Measurements from ENCODE around the gene TMEM69.
"Not testable (repeated sequence)": the region's sequence is repeated elsewhere in the genome, so short reads cannot be mapped to it uniquely, and the experiment has no call there.

The TMEM69 gene

GRCh38 chr1:45678489-45678888 lies 9.5 kb upstream of the TMEM69 start:
- DNase-seq (ENCODE audit: low read depth in 2 of 2): no peak

GRCh38 chr1:45679123-45679522 lies 8.9 kb upstream of the TMEM69 start:
- DNase-seq (ENCODE audit: low read depth in 2 of 2): no peak

- no peak for DNase-seq (ENCODE audit: low read depth in 2 of 2)
Measured at GRCh38 chr1:45682942-45683341, 5.0 kb upstream of the TMEM69 start.

- no peak for DNase-seq (ENCODE audit: low read depth in 2 of 2)
Measured at GRCh38 chr1:45684402-45684801, 3.6 kb upstream of the TMEM69 start.

- no peak for DNase-seq (ENCODE audit: low read depth in 2 of 2)
Measured at GRCh38 chr1:45685308-45686014, 2.5 kb upstream of the TMEM69 start.

- DNase-seq (ENCODE audit: low read depth in 2 of 2): peak; percentile 27 to 29
Measured at GRCh38 chr1:45686015-45686287, 2.0 kb upstream of the TMEM69 start.

GRCh38 chr1:45686288-45687013 lies 1.5 kb upstream of the TMEM69 start, which contains the start of gene GPBP1L1:
TSS of gene GPBP1L1 (minus strand) at chr1:45686533. CDS start at chr1:45659087, 27,446 bp downstream.
- peak; percentile 94 to 96 for DNase-seq (ENCODE audit: low read depth in 2 of 2)

GRCh38 chr1:45687014-45687753 lies 797 bp upstream of the TMEM69 start:
- peak; percentile 86 to 94 for DNase-seq (ENCODE audit: low read depth in 2 of 2)

GRCh38 chr1:45693811-45694210 lies 5.8 kb downstream of the TMEM69 start:
- DNase-seq (ENCODE audit: low read depth in 2 of 2): not testable (repeated sequence)

GRCh38 chr1:45694823-45695222 lies 6.8 kb downstream of the TMEM69 start:
- no peak for DNase-seq (ENCODE audit: low read depth in 2 of 2)

GRCh38 chr1:45704637-45705036 lies 16.7 kb downstream of the TMEM69 start:
- no peak for DNase-seq (ENCODE audit: low read depth in 2 of 2)

- DNase-seq (ENCODE audit: low read depth in 2 of 2): no peak
Measured at GRCh38 chr1:45713711-45714110, 25.7 kb downstream of the TMEM69 start.

GRCh38 chr1:45716700-45717099 lies 28.7 kb downstream of the TMEM69 start:
- DNase-seq (ENCODE audit: low read depth in 2 of 2): no peak

- not testable (repeated sequence) for DNase-seq (ENCODE audit: low read depth in 2 of 2)
Measured at GRCh38 chr1:45717386-45717785, 29.4 kb downstream of the TMEM69 start.

GRCh38 chr1:45718289-45718688 lies 30.3 kb downstream of the TMEM69 start:
- DNase-seq (ENCODE audit: low read depth in 2 of 2): no peak

- no peak for DNase-seq (ENCODE audit: low read depth in 2 of 2)
Measured at GRCh38 chr1:45721207-45721606, 33.2 kb downstream of the TMEM69 start.

GRCh38 chr1:45722809-45723208 lies 34.8 kb downstream of the TMEM69 start:
- no peak for DNase-seq (ENCODE audit: low read depth in 2 of 2)

GRCh38 chr1:45723248-45723930 lies 35.4 kb downstream of the TMEM69 start:
- DNase-seq (ENCODE audit: low read depth in 2 of 2): no peak

- DNase-seq (ENCODE audit: low read depth in 2 of 2): not testable (repeated sequence)
Measured at GRCh38 chr1:45726007-45726406, 38.0 kb downstream of the TMEM69 start.

GRCh38 chr1:45730075-45730779 lies 42.2 kb downstream of the TMEM69 start:
- DNase-seq (ENCODE audit: low read depth in 2 of 2): no peak

- no peak for DNase-seq (ENCODE audit: low read depth in 2 of 2)
Measured at GRCh38 chr1:45730780-45731319, 42.9 kb downstream of the TMEM69 start.
